GM12801 (cell line): Measurements from ENCODE around the gene HAND2.

Experiments used
- CTCF ChIP-seq: IDR thresholded peaks from one replicate; pipeline ENCODE4 v1.5.1; 2011; ENCODE audit warnings: control low read depth; ENCODE audit not compliant: insufficient read length; ENCODE audit errors: extremely low read depth

Gene HAND2

DNA sequence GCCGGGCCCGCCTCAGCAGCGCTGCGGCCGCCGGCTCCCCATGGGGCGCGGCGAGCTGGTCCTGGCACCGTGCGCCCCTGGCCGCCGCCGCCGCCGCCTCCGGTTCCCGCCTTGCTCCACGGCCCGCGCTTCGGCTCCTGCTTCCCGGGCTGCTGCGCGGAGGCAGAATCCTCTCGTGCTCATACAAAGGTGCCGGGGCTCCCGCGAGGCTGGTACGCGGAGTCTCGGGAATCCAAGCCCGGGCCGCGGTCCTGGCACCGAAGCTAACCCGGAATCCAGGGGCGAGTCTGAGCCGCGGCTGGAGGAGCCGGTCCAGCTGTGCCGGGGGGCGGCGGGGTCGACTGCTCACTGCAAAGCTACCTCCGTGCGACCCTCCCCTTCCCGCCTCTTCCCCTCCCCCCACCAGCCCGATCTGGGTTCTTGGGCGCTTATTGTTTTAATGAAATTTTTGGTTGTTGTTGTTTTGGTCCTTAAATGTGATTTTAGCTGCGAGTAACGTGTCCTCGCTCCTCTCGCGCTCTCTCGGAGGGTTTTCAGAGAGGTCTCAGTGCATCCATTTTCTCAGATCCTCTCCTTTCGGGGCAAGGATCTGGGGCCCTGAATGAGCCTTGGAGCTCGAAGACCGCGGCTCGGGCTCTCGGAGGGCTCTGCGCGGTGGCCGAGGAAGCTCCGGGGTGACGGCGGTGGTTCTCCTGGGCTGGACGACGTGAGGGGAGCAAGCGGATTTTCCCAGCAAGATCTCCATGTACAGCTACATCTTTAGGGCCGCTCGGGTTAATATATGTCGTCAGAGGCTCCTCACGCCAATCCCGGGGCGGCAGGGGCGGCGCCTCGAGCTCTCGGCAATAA, at the start of gene HAND2:
Gene HAND2 (minus strand): TSS at position 753 of the 849 bp plus-strand sequence. CDS start 940 bp downstream, outside the sequence.
- TF ChIP-seq CTCF: no peak

DNA sequence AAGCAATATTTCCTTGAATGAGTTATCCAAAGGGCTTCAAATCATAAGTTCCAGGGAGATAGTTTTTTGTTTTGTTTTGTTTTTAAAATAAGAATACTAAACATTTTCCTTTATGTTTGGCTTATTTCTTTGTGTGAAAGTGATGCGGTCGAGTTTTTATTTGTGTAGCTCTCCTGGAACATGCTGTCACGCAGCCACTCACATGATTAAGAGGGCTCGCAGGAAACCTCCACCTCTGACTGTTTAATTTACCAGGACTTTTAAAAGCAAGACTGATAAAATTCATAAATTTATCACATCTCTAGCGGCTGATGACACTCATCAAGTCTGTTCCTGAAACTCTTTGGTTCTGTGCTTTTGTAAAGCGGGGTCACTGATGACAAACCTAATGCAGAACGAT, 48.9 kb upstream of the HAND2 start:
- TF ChIP-seq CTCF: no peak

DNA sequence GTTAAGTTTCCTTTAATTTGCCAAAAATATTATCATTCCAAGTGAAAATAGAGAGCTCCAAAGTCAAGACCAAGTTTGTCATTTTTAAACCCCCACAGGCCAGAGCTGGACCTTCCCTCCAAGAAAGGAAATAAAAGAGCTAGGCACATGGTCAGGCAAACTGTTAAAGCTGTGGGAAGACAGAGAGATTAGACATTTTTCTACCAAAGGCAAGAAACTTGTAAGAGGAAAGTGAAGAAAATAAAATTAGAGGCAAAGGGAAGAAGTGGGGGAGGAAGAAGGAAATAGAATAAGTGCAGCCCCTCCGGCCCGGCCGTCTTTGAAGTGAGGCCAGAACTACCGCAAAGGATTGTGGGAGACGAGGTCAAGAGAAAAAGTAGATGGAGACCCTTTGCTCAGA, 47.9 kb upstream of the HAND2 start:
- TF ChIP-seq CTCF: no peak

DNA sequence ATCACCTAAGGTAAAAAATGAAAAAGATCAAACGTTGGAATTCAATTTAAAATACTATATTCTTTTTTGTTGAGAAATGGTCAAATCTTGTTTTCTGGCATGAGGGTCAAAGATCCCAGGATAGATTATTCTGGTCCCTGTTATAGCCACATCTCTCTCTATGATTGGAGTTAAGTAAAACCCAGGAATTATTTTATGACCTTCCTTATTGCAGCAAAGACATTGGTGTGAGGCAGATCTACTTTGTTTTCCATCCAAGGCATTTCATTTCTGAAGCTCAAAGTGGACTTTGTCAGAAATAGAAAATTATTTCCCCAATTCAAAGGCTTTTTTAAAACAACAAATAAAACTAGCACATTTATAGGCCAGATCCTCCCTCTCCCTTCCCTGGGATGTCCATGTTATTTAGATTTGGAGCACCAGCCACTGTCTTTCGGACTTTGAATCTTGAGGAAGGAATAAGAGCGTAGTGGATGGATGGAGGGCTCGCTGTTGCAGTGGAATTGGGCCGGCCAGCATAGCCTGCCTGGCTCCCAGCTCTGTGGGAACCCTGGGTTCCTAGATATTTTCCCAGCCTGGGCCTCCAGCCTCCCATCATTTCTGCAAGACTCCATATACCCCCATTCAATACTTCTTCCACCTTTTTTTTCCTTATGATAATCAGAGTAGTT, 45.6 kb upstream of the HAND2 start:
- no peak for TF ChIP-seq CTCF

- TF ChIP-seq CTCF: no peak
These were observed 43.7 kb upstream of the HAND2 start for GRCh38 chr4:173573725-173574124.

GRCh38 chr4:173573286-173573685, 43.3 kb upstream of the HAND2 start:
- TF ChIP-seq CTCF: no peak

DNA sequence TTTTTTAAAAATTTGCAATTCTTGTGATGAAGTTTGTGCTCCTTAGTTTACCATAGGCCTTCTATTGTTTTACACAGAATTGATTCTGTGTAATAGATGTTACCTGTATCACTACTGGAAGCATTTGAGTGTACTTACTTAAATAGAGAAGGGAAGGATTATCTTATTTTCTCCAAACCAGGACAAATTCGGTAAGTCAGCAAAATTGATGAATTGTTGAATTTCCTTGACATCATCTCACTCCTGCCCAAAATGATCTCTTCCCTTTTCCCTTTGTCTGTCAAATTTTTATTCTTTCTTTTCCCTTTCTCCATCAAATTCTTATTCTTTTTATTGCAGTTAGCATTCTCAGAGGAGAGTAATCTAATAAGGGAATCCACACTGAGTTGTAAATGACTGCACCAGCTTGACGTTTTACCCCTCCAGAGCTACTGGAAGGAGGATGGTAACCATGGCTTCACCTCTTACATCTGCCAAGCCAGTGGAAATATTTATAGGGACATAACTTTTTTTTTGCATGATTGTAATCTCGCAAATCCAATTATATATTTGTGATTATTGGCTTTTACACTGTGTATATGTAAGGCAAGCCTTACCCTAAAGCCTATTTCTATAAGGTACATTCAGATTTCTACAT, 42.6 kb upstream of the HAND2 start:
- no peak for TF ChIP-seq CTCF
